Measurements from ENCODE around the gene LYRM4. TPM values are rescaled to one million over a fixed set of nuclear protein-coding genes. Genes with fewer than 3 reads are reported as not detected.

LYRM4 gene
- total RNA-seq, 1 experiment from 2014 or later: 37.0 TPM

- BruUV-seq (replicated peaks): no TSS peak
- no peaks in the 10 kb centered on the region for H4K20me1 ChIP-seq (ENCODE audit: insufficient read depth)
- H3K36me3 ChIP-seq (ENCODE audit: low read depth): no peaks in the 10 kb centered on the region
- H2AFZ ChIP-seq: no peak overlapping the region
- no peaks in the 10 kb centered on the region for H3K4me1 ChIP-seq (replicated peaks; ENCODE audit: insufficient read depth)
- DNase-seq: no peak
- H3K27ac ChIP-seq: no peak overlapping the region
- no peak overlapping the region for H3K4me3 ChIP-seq
- no peaks in the 10 kb centered on the region for H3F3A ChIP-seq (ENCODE audit: insufficient read depth, low read depth)
- H3K9me2 ChIP-seq (ENCODE audit: insufficient read depth): no peaks in the 10 kb centered on the region
- CTCF ChIA-PET: interaction anchor here (0.6 kb wide), 1 partner anchor 1221 kb away, joined by 4 read pairs; no protein-coding TSS in a partner anchor
- H3K4me2 ChIP-seq: no peak overlapping the region
- no peaks in the 10 kb centered on the region for H3K79me2 ChIP-seq (ENCODE audit: low read depth)
- intact Hi-C loops (cut with micrococcal nuclease; ENCODE audit: unreplicated experiment): no loop called here
- H3K9me3 ChIP-seq (ENCODE audit: insufficient read depth, low read depth): no peaks in the 10 kb centered on the region
- H3K27me3 ChIP-seq (ENCODE audit: insufficient read depth, low read depth): no peaks in the 10 kb centered on the region
- POLR2A ChIA-PET (ENCODE audit: unreplicated experiment): no interaction called here
- TF ChIP-seq EZH2 (IDR thresholded peaks at IDR 0.05; ENCODE audit: low read depth): no peak
- TF ChIP-seq CTCF (conservative IDR thresholded peaks at IDR 0.05): no peak
Observed at GRCh38 chr6:5072440-5072839, 188.3 kb downstream of the LYRM4 start.

GRCh38 chr6:5071216-5071615 is 189.5 kb downstream of the LYRM4 start:
- no peak for DNase-seq
- H4K20me1 ChIP-seq (ENCODE audit: insufficient read depth): no peaks in the 10 kb centered on the region
- no peak overlapping the region for H3K4me2 ChIP-seq
- intact Hi-C loops (cut with micrococcal nuclease; ENCODE audit: unreplicated experiment): no loop called here
- TF ChIP-seq EZH2 (IDR thresholded peaks at IDR 0.05; ENCODE audit: low read depth) (no peak), CTCF (conservative IDR thresholded peaks at IDR 0.05) (no peak)
- POLR2A ChIA-PET (ENCODE audit: unreplicated experiment): interaction anchor here (0.7 kb wide), 1 partner anchor 40 kb away, joined by 4 read pairs; no protein-coding TSS in a partner anchor
- no peak overlapping the region for H3K27ac ChIP-seq
- H3K9me3 ChIP-seq (ENCODE audit: insufficient read depth, low read depth): no peaks in the 10 kb centered on the region
- H3K4me1 ChIP-seq (replicated peaks; ENCODE audit: insufficient read depth): no peaks in the 10 kb centered on the region
- H3K9me2 ChIP-seq (ENCODE audit: insufficient read depth): no peaks in the 10 kb centered on the region
- CTCF ChIA-PET: no interaction called here
- H2AFZ ChIP-seq: no peak overlapping the region
- no peak overlapping the region for H3K4me3 ChIP-seq
- no peaks in the 10 kb centered on the region for H3K27me3 ChIP-seq (ENCODE audit: insufficient read depth, low read depth)
- H3K36me3 ChIP-seq (ENCODE audit: low read depth): no peaks in the 10 kb centered on the region
- no peaks in the 10 kb centered on the region for H3K79me2 ChIP-seq (ENCODE audit: low read depth)
- no peaks in the 10 kb centered on the region for H3F3A ChIP-seq (ENCODE audit: insufficient read depth, low read depth)
- no TSS peak for BruUV-seq (replicated peaks)

GRCh38 chr6:5068153-5068751 is 192.5 kb downstream of the LYRM4 start:
- Histone ChIP-seq H2AFZ (no peak overlapping the region), H3F3A (ENCODE audit: insufficient read depth, low read depth) (no peaks in the 10 kb centered on the region), H3K36me3 (ENCODE audit: low read depth) (no peaks in the 10 kb centered on the region), H4K20me1 (ENCODE audit: insufficient read depth) (no peaks in the 10 kb centered on the region), H3K27me3 (ENCODE audit: insufficient read depth, low read depth) (no peaks in the 10 kb centered on the region), H3K4me1 (replicated peaks; ENCODE audit: insufficient read depth) (no peaks in the 10 kb centered on the region), H3K27ac (no peak overlapping the region), H3K9me3 (ENCODE audit: insufficient read depth, low read depth) (no peaks in the 10 kb centered on the region), H3K9me2 (ENCODE audit: insufficient read depth) (no peaks in the 10 kb centered on the region), H3K79me2 (ENCODE audit: low read depth) (no peaks in the 10 kb centered on the region), H3K4me3 (no peak overlapping the region), H3K4me2 (no peak overlapping the region)
- no TSS peak for BruUV-seq (replicated peaks)
- TF ChIP-seq CTCF (conservative IDR thresholded peaks at IDR 0.05): no peak
- no peak for TF ChIP-seq EZH2 (IDR thresholded peaks at IDR 0.05; ENCODE audit: low read depth)
- ChIA-PET CTCF (no interaction called here), POLR2A (ENCODE audit: unreplicated experiment) (no interaction called here)
- intact Hi-C loops (cut with micrococcal nuclease; ENCODE audit: unreplicated experiment): no loop called here
- no peak for DNase-seq
